NCI-H82 (cell line): ENCODE measurements around the gene AKAP5.

ENCODE experiments used
- DNase-seq: peaks from one replicate; lab custom pipeline; 2025; lab: John Stamatoyannopoulos, UW

AKAP5 gene, protein sequence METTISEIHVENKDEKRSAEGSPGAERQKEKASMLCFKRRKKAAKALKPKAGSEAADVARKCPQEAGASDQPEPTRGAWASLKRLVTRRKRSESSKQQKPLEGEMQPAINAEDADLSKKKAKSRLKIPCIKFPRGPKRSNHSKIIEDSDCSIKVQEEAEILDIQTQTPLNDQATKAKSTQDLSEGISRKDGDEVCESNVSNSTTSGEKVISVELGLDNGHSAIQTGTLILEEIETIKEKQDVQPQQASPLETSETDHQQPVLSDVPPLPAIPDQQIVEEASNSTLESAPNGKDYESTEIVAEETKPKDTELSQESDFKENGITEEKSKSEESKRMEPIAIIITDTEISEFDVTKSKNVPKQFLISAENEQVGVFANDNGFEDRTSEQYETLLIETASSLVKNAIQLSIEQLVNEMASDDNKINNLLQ

GRCh38 chr14:64465191-64465822 lies at the start of gene AKAP5:
Gene AKAP5 (plus strand): TSS chr14:64465499. CDS start chr14:64468395, 2,896 bp downstream.
- DNase-seq: peak; percentile 82

DNA sequence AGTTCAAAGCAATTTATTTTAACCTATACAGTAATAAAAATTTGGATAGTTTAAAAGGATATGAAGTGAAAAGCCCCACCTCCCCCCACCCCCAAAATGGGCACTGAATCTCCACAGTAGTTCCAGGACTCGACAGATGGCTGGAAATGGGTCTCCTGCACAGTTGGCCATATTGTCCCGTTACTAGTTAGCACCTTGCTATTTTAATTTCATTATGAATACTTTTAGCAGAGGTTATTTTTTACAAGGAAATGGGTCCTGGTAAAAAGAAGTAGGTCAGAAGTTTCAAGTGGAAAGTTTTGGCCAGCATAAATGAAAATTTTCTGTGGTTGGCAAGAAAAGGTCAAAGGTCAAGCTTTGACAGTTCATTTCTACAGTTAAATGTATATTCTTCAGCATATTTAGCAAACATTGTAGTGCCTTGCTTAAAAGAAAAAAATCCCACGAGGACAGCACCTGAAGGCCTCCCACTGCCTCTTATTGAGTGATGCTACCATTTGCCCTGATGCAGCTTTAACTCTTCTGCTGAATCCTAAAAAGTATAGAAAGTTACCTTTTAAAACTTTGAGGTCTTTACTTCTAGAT lies 48.9 kb upstream of the AKAP5 start:
- no peak for DNase-seq

GRCh38 chr14:64417055-64417770 lies 48.1 kb upstream of the AKAP5 start:
- no peak for DNase-seq

GRCh38 chr14:64417771-64418125 lies 47.6 kb upstream of the AKAP5 start:
- DNase-seq: no peak

DNA sequence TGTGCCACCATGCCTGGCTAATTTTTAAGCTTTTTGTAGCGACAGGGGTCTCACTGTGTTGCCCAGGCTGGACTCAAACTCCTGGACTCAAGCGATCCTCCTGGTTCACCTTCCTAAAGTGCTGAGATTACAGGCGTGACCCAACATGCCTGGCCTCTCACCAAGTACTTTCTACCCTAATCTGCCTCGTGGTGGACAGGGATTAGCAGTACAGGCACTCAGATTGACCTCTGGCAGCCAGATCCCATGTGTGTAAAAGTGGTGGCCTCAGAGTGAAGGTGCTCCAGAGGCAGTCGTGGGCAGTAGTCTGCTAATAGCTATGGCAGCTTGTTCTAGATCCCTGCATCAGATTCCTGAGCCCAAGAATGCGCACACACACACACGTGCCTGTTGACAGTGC lies 46.3 kb upstream of the AKAP5 start:
- DNase-seq: no peak

GRCh38 chr14:64421166-64421565 lies 44.1 kb upstream of the AKAP5 start:
- no peak for DNase-seq

DNA sequence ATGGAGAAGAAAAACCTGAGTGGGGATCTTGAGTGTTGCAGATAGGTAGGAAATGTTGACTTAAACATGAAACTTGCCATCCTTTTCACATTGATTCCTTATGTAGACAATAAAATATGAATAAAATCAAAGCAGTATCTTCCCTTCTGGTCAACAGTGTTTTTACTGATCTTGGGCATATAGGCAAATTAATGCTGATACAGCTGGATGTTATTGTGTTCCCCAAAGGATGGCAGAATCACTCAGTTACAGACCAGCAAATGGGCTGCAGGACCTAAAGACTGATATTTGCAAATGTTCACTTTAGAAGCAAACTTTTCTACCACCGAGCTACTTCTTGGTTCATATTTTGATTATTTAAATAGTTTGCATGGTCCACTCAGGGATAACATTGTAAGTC lies 43.3 kb upstream of the AKAP5 start:
- DNase-seq: no peak

GRCh38 chr14:64422756-64423155 lies 42.5 kb upstream of the AKAP5 start:
- DNase-seq: no peak

DNA sequence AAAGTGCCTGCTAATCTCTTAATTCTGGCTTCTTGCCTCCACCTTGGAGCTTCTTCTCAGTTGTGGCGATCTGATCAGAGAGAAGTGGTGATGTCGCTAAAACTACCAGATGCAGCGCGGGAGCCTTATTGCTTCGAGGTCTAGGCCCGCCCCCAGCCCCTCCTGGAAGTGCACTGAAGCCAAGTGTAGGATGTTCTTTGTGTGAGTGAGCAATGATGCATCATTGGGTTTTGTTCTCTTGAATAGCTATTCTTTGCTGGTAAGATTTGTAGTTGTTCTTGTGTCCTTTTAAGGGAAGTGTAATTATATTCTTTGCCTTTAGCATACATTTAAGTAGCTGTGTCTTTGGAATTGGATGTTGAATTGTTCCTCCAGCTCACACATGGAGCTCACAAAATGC lies 41.3 kb upstream of the AKAP5 start:
- DNase-seq: no peak

- no peak for DNase-seq
These were observed 30.8 kb upstream of the AKAP5 start for GRCh38 chr14:64434528-64434927.

GRCh38 chr14:64438181-64438841 lies 27.0 kb upstream of the AKAP5 start:
- no peak for DNase-seq

GRCh38 chr14:64439141-64439540 lies 26.2 kb upstream of the AKAP5 start:
- DNase-seq: no peak

GRCh38 chr14:64440494-64440893 lies 24.8 kb upstream of the AKAP5 start:
- no peak for DNase-seq

DNA sequence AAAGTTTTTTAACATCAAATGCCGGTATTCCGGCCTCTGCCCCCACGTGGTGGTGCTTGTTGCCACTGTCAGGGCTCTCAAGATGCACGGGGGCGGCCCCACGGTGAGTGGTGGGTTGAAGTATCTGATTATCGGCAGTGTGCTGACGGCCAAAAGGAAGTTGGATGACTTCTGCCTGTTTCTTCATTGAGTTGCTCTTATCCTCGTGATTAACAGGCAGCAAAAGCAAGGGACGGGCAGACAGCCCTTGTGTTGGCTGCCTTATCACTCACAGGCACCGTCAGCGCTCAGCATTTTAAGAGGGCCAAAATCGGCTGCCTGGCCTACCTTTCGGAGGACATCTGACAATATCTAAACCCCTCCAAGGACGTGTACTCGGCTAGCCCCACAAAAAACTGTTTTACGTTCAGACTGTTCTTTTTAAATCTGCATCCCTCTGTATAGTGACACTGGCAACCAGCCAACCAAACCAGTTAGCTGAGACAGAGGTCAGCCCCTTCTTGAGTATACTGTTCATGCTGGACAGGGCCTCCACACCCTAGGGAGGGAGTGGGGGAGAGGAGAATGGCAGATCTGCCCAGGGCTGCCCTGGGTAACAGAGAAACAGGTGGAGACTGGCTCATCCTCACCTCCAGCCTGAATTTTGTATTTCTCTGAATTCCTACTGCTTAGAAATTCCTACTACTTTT lies 22.9 kb upstream of the AKAP5 start:
- DNase-seq: no peak

DNA sequence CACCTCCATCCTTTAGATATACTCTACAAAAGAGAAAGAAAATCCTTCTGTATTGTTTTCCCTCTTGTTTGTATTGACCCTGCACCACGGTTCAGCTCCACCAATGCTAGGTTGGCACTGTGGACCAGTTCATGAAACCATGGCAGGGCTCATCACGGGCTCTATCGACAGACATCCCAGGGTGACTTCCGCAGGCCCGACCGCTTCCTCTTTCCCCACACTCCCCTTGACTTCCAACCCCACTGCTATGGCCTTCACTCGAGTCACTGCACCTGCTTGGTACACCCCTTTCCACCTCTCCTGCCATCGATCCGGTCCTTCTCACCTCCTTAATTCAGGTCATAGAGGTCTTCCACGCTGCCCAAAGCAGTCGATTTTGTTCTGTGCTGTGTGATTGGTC lies 21.2 kb upstream of the AKAP5 start:
- no peak for DNase-seq

GRCh38 chr14:64444984-64445845 lies 20.1 kb upstream of the AKAP5 start:
- DNase-seq: no peak

- no peak for DNase-seq
These were observed 17.2 kb upstream of the AKAP5 start for GRCh38 chr14:64447876-64448670.

GRCh38 chr14:64450255-64450654 lies 15.0 kb upstream of the AKAP5 start:
- no peak for DNase-seq

DNA sequence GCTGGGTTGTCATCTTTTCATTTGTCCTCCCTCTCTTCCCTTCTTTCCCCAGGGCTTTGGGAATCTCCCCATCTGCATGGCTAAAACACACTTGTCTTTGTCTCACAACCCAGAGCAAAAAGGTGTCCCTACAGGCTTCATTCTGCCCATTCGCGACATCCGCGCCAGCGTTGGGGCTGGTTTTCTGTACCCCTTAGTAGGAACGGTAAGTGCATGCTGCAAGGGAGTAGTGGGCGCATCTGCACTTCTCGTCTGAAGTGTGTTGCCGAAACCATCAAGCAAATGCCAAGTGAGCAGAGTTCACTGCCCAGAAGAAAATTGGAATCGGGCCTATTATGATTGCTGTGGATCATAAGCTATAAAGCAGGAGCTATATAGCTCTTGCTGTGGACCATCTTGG lies 10.6 kb upstream of the AKAP5 start:
- DNase-seq: no peak
